ENCODE results near the gene TRAPPC11.
A peak's percentile ranks its signal among the peaks of the same experiment; 100 is the strongest.
"Not testable (repeated sequence)": the region's sequence is repeated elsewhere in the genome, so short reads cannot be mapped to it uniquely, and the experiment has no call there.

TRAPPC11 gene

GRCh38 chr4:183659029-183659871 is at the start of gene TRAPPC11, which contains the start of gene RWDD4:
TRAPPC11 (plus strand) TSS chr4:183659293; CDS start chr4:183663868, 4,575 bp downstream.
RWDD4 (minus strand) TSS chr4:183659185; CDS start chr4:183658952, 233 bp downstream.
- peak; percentile 97 for DNase-seq

- DNase-seq = no peak
Observed at GRCh38 chr4:183610033-183610432, 49.1 kb upstream of the TRAPPC11 start.

GRCh38 chr4:183610613-183611012 is 48.5 kb upstream of the TRAPPC11 start:
- DNase-seq = no peak

GRCh38 chr4:183611210-183611830 is 47.8 kb upstream of the TRAPPC11 start:
- DNase-seq = no peak

- no peak for DNase-seq
Observed at GRCh38 chr4:183612329-183613250, 46.5 kb upstream of the TRAPPC11 start.

- no peak for DNase-seq
Observed at GRCh38 chr4:183617075-183617474, 42.0 kb upstream of the TRAPPC11 start.

GRCh38 chr4:183618681-183619080 is 40.4 kb upstream of the TRAPPC11 start:
- DNase-seq = no peak

GRCh38 chr4:183620421-183620820 is 38.7 kb upstream of the TRAPPC11 start:
- DNase-seq = no peak

- no peak for DNase-seq
Observed at GRCh38 chr4:183621875-183622274, 37.2 kb upstream of the TRAPPC11 start.

GRCh38 chr4:183624548-183624947 is 34.5 kb upstream of the TRAPPC11 start:
- no peak for DNase-seq

- no peak for DNase-seq
Observed at GRCh38 chr4:183626168-183626567, 32.9 kb upstream of the TRAPPC11 start.

- not testable (repeated sequence) for DNase-seq
Observed at GRCh38 chr4:183627286-183627685, 31.8 kb upstream of the TRAPPC11 start.

GRCh38 chr4:183627979-183628588 is 31.0 kb upstream of the TRAPPC11 start:
- no peak for DNase-seq

- no peak for DNase-seq
Observed at GRCh38 chr4:183631577-183632198, 27.4 kb upstream of the TRAPPC11 start.

GRCh38 chr4:183632689-183633088 is 26.4 kb upstream of the TRAPPC11 start:
- DNase-seq = no peak

- DNase-seq = no peak
Observed at GRCh38 chr4:183633476-183634400, 25.4 kb upstream of the TRAPPC11 start.

GRCh38 chr4:183635321-183635720 is 23.8 kb upstream of the TRAPPC11 start:
- no peak for DNase-seq

GRCh38 chr4:183635741-183636140 is 23.4 kb upstream of the TRAPPC11 start:
- no peak for DNase-seq

- DNase-seq = no peak
Observed at GRCh38 chr4:183636503-183636902, 22.6 kb upstream of the TRAPPC11 start.

- no peak for DNase-seq
Observed at GRCh38 chr4:183636923-183637322, 22.2 kb upstream of the TRAPPC11 start.

- no peak for DNase-seq
Observed at GRCh38 chr4:183637461-183637860, 21.6 kb upstream of the TRAPPC11 start.

Data from activated naive CD4-positive, alpha-beta T cell treated with Interleukin-2 at 50 U/mL for 16 hours (primary cell).